Cardiac fibroblast (primary cell): ENCODE results near the gene ZNF33B.

ENCODE experiments used
- DNase-seq, 2 donors: peaks; one replicate each; pipeline versions ENCODE4 v3.0.0 to v3.0.0-alpha.2; 2010; ENCODE audit warnings: low read depth in 2 of 2
- H3K4me3 ChIP-seq, 2 donors: replicated peaks in 1 of 2; 1 replicate in 1 of 2; 2 replicates in 1 of 2; pipeline ENCODE4 v1.5.1; 2011; ENCODE audit warnings: low read depth in 2 of 2, low read length in 2 of 2, mild to moderate bottlenecking in 2 of 2, moderate library complexity in 1 of 2
- TF ChIP-seq, protein P1 (sequence below): IDR thresholded peaks from one replicate; pipeline ENCODE4 v1.5.1; 2011; ENCODE audit warnings: low read depth, mild to moderate bottlenecking, low read length, inconsistent platforms

The ZNF33B gene

DNA sequence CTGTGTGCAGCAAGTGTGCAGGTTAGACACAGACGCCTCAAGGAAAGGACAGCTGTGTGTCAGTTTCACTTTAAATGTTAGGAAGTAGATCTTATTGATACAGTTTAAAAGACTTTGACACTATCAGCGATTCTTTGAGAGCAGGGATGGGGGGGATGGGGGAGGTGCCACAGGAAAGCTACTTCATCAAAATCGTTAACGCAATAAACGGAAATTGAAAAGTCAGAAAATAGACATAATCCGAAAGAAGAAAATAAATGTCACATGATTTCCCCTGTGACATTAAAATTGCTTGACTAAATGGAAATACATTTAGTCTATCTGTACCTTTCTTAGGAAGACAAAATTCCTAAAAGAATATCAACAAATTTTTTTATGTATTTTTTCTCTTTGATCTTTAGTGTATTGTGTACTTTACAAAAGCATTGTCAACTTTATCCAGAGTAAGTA is 476 bp upstream of the ZNF33B start:
- DNase-seq, result no peak
- H3K4me3 ChIP-seq, result peak overlapping the region; percentile 72 to 79
- TF ChIP-seq, protein P1, sequence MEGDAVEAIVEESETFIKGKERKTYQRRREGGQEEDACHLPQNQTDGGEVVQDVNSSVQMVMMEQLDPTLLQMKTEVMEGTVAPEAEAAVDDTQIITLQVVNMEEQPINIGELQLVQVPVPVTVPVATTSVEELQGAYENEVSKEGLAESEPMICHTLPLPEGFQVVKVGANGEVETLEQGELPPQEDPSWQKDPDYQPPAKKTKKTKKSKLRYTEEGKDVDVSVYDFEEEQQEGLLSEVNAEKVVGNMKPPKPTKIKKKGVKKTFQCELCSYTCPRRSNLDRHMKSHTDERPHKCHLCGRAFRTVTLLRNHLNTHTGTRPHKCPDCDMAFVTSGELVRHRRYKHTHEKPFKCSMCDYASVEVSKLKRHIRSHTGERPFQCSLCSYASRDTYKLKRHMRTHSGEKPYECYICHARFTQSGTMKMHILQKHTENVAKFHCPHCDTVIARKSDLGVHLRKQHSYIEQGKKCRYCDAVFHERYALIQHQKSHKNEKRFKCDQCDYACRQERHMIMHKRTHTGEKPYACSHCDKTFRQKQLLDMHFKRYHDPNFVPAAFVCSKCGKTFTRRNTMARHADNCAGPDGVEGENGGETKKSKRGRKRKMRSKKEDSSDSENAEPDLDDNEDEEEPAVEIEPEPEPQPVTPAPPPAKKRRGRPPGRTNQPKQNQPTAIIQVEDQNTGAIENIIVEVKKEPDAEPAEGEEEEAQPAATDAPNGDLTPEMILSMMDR, result no peak

DNA sequence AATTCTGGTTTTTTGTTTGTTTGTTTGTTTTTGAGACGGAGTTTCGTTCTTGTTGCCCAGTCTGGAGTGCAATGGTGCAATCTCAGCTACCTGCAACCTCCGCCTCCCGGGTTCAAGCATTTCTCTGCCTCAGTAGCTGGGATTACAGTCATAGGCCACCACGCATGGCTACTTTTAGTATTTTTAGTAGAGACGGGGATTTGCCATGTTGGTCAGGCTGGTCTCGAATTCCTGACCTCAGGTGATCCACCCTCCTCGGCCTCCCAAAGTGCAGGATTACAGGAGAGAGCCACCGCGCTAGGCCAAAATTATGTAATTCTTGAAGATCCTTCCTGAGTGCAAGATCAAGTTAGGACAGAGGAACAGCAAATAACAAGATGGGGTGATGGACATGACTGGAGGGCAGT is 719 bp downstream of the ZNF33B start:
- TF ChIP-seq, protein P1, result no peak
- DNase-seq, result no peak
- H3K4me3 ChIP-seq, result peak overlapping the region; percentile 72 to 79

GRCh38 chr10:42637142-42637541 is 1.2 kb downstream of the ZNF33B start:
- DNase-seq, result no peak
- H3K4me3 ChIP-seq, result no peak overlapping the region

GRCh38 chr10:42635098-42635497 is 3.3 kb downstream of the ZNF33B start:
- no peak for DNase-seq
- no peak overlapping the region for H3K4me3 ChIP-seq
- TF ChIP-seq, protein P1, result no peak

More at GRCh38 chr10:42637142-42637541, 1.2 kb downstream of the ZNF33B start:
- TF ChIP-seq, protein P1, result no peak

DNA sequence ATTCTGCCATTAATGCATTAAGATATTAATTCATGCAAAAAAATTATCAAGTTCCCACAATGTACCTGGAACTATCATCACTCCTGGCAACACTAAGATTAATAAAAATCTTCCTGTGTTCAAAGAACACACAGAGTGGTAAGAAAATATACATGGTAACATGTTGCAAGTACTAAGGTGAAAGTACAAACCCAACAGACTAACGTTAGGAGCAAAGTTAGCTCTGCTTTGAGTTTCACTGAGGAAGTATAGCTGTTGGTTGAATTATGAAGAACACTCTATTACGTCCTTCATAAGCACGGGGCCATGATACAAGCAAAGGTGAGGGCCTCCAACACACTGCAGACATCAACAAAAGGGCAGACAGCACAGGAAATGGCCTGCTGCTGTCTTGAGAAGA is 5.8 kb downstream of the ZNF33B start:
- DNase-seq, result no peak
- TF ChIP-seq, protein P1, result no peak

GRCh38 chr10:42630537-42631134 is 7.7 kb downstream of the ZNF33B start:
- TF ChIP-seq, protein P1, result no peak
- H3K4me3 ChIP-seq, result no peak overlapping the region

More for the DNA sequence above, 5.8 kb downstream of the ZNF33B start:
- H3K4me3 ChIP-seq, result no peak overlapping the region

GRCh38 chr10:42623929-42624328 is 14.4 kb downstream of the ZNF33B start:
- H3K4me3 ChIP-seq, result no peak overlapping the region
- no peak for DNase-seq
- TF ChIP-seq, protein P1, result no peak

More at GRCh38 chr10:42630537-42631134, 7.7 kb downstream of the ZNF33B start:
- no peak for DNase-seq
